K562 (cell line): ENCODE measurements around the gene BEST4. TPM values are rescaled to one million over a fixed set of nuclear protein-coding genes. Genes with fewer than 3 reads are reported as not detected.

Experiments used
- ELF1 ChIP-seq: fragments of 200-800 bp; sonication (Bioruptor generic); IDR thresholded peaks from 2 replicates; pipeline ENCODE4 v1.6.1; 2016; ENCODE audit warnings: missing genetic modification characterization, missing compliant biosample characterization
- EP300 ChIP-seq: IDR thresholded peaks from 2 replicates; pipeline ENCODE4 v1.6.1; 2012; ENCODE audit warnings: low read length, improper control_type of control experiment
- EZH2 ChIP-seq: IDR thresholded peaks from 2 replicates; pipeline ENCODE4 v1.6.1; 2012; ENCODE audit warnings: low read depth, mild to moderate bottlenecking, inconsistent platforms, low read length, borderline replicate concordance
- HMGXB4 ChIP-seq: sonication (generic); formaldehyde crosslinking; IDR thresholded peaks from 2 replicates; pipeline ENCODE4 v1.8.1; 2023; ENCODE audit warnings: mild to moderate bottlenecking, missing genetic modification reagents
- HNRNPK ChIP-seq: fragments of 200-400 bp; formaldehyde crosslinking; IDR thresholded peaks from one replicate; pipeline ENCODE4 v1.6.1; 2018; ENCODE audit warnings: mild to moderate bottlenecking, low read depth, low read length; ENCODE audit not compliant: poor library complexity, severe bottlenecking
- HNRNPUL1 ChIP-seq: fragments of 200-400 bp; formaldehyde crosslinking; IDR thresholded peaks from 2 replicates; pipeline ENCODE4 v1.6.1; 2017; ENCODE audit warnings: low read length
- JUN ChIP-seq, 2 experiments: sonication (generic) in 1 of 2; formaldehyde crosslinking in 1 of 2; IDR thresholded peaks; 2 replicates each; pipeline versions ENCODE4 v1.6.1 to v1.8.0; 2012 to 2022; ENCODE audit warnings: borderline replicate concordance in 2 of 2, mild to moderate bottlenecking in 2 of 2, improper control_type of control experiment in 1 of 2, low read depth in 1 of 2, low read length in 1 of 2, missing genetic modification reagents in 1 of 2
- MYC ChIP-seq, 2 experiments: fragments of 250-450 bp in 1 of 2; sonication (Bioruptor Pico) in 1 of 2; IDR thresholded peaks; 2 replicates each; pipeline versions ENCODE4 v1.5.1 to v1.6.1; 2012 to 2021; ENCODE audit warnings: low read depth in 2 of 2, borderline replicate concordance in 1 of 2, improper control_type of control experiment in 1 of 2, low read length in 1 of 2, mild to moderate bottlenecking in 1 of 2, moderate library complexity in 1 of 2
- PTTG1 ChIP-seq: fragments of 450-650 bp; IDR thresholded peaks from 2 replicates; pipeline ENCODE4 v1.6.1; 2016; ENCODE audit warnings: low read depth, mild to moderate bottlenecking, missing genetic modification characterization, missing compliant biosample characterization
- RBBP5 ChIP-seq: fragments of 200-600 bp; sonication (generic); IDR thresholded peaks from 2 replicates; pipeline ENCODE4 v1.6.1; 2012; ENCODE audit warnings: borderline replicate concordance, mild to moderate bottlenecking, low read length, control low read depth, inconsistent platforms; ENCODE audit not compliant: insufficient read depth, poor library complexity, severe bottlenecking
- SRSF1 ChIP-seq: fragments of 200-400 bp; formaldehyde crosslinking; IDR thresholded peaks from 2 replicates; pipeline ENCODE4 v1.6.1; 2017; ENCODE audit warnings: mild to moderate bottlenecking, low read depth, low read length, moderate library complexity
- TCF15 ChIP-seq: fragments of 250-450 bp; sonication (Bioruptor Pico); IDR thresholded peaks from 2 replicates; pipeline ENCODE4 v1.8.0; 2022; ENCODE audit warnings: moderate library complexity, mild to moderate bottlenecking, inconsistent platforms
- THAP12 ChIP-seq: fragments of 250-450 bp; sonication (Bioruptor Pico); IDR thresholded peaks from 2 replicates; pipeline ENCODE4 v1.9.0; 2021; ENCODE audit warnings: mild to moderate bottlenecking, inconsistent platforms
- XRCC5 ChIP-seq: fragments of 200-400 bp; formaldehyde crosslinking; IDR thresholded peaks from 2 replicates; pipeline ENCODE4 v1.6.1; 2017; ENCODE audit warnings: low read depth, mild to moderate bottlenecking, low read length
- ZNF12 ChIP-seq: sonication (generic); formaldehyde crosslinking; IDR thresholded peaks from 2 replicates; pipeline ENCODE4 v1.4.0; 2020; ENCODE audit warnings: mild to moderate bottlenecking, missing genetic modification reagents
- ZNF175 ChIP-seq: fragments of 200-800 bp; sonication (Bioruptor generic); IDR thresholded peaks from 2 replicates; pipeline ENCODE4 v1.6.1; 2016; ENCODE audit warnings: low read depth, mild to moderate bottlenecking, missing genetic modification characterization, missing compliant biosample characterization
- ZNF232 ChIP-seq: sonication (generic); formaldehyde crosslinking; IDR thresholded peaks from 2 replicates; pipeline ENCODE4 v1.8.0; 2022; ENCODE audit warnings: mild to moderate bottlenecking, missing genetic modification reagents
- ZNF507 ChIP-seq: conservative IDR thresholded peaks from 2 replicates; pipeline ENCODE4 v1.6.1; 2017; ENCODE audit warnings: missing genetic modification characterization, missing compliant biosample characterization
- ZNF778 ChIP-seq: fragments of 450-650 bp; formaldehyde crosslinking; IDR thresholded peaks from 2 replicates; pipeline ENCODE4 v1.4.0; 2020; ENCODE audit warnings: mild to moderate bottlenecking, moderate library complexity
- ZNF830 ChIP-seq: fragments of 250-450 bp; sonication (Bioruptor Pico); IDR thresholded peaks from 2 replicates; pipeline ENCODE4 v1.5.0; 2021; ENCODE audit warnings: mild to moderate bottlenecking
- polyA plus RNA-seq, 8 experiments: library from polyadenylated mRNA; depleted of rRNA in 4 of 8; stranded (reverse) in 5 of 8; unstranded in 3 of 8; fragments of >200 nt; fragmentation: Nextera tagmentation in 2 of 8; fragmentation: Illumina TruSeq in 1 of 8; extraction: Ambion mirVana in 2 of 8; extraction: Trizol in 1 of 8; gene quantifications; 2 replicates each; pipeline versions ENCODE4 v1.2.1 to v1.2.3, GENCODE V29; 2011 to 2014; ENCODE audit warnings: inconsistent platforms in 1 of 8, missing spikeins in 1 of 8
- total RNA-seq, 7 experiments: library from RNA; depleted of rRNA in 6 of 7; stranded (reverse); fragments of >200 nt in 6 of 7; fragmentation: Illumina TruSeq in 2 of 7; extraction: Trizol in 2 of 7; gene quantifications; 2 replicates each; pipeline versions ENCODE4 v1.2.1 to v1.2.3, GENCODE V29; 2011 to 2021; ENCODE audit warnings: low replicate concordance in 1 of 7
- TF ChIP-seq, protein P1 (sequence below): sonication (generic); formaldehyde crosslinking; IDR thresholded peaks from 2 replicates; pipeline ENCODE4 v1.8.0; 2022; ENCODE audit warnings: mild to moderate bottlenecking, missing genetic modification reagents

Gene BEST4
- total and polyA plus RNA-seq, 9 of the 15 experiments (the other 6 are each of a cell fraction or from before 2014, with no cell fraction given): 0.07 to 0.11 TPM; not detected in 7

GRCh38 chr1:44775930-44776729 is 11.8 kb downstream of the BEST4 start (continued):
- no peak for TF ChIP-seq EZH2
- TF ChIP-seq HMGXB4 (CRISPR knock-in tag): peak; percentile 60
- TF ChIP-seq EP300: no peak
- TF ChIP-seq XRCC5: no peak
- TF ChIP-seq ZNF232 (CRISPR knock-in tag): no peak
- 0 out of 2 replicates have a peak, but pooled peaks have one; percentile 13 for TF ChIP-seq THAP12
- no peak for TF ChIP-seq RBBP5
- TF ChIP-seq JUN (IDR thresholded peaks at IDR 0.05; ENCODE audit: borderline replicate concordance, low read depth, low read length): no peak
- TF ChIP-seq JUN (CRISPR knock-in tag; IDR thresholded peaks at IDR 0.05; ENCODE audit: borderline replicate concordance): no peak
- TF ChIP-seq ZNF175 (CRISPR knock-in tag): 0 out of 2 replicates have a peak, but pooled peaks have one; percentile 41
- TF ChIP-seq ELF1 (tag): no peak; the same call in 1 of the 2 replicates
- peak; percentile 43; the same call in 1 of the 2 replicates for TF ChIP-seq TCF15 (CRISPR knock-in tag)
- TF ChIP-seq HNRNPUL1: 0 out of 2 replicates have a peak, but pooled peaks have one; percentile 72
- no peak for TF ChIP-seq HNRNPK
- TF ChIP-seq ZNF12 (CRISPR knock-in tag): peak; percentile 64; the same call in 1 of the 2 replicates
- TF ChIP-seq MYC (IDR thresholded peaks at IDR 0.05; ENCODE audit: low read depth, low read length): no peak
- TF ChIP-seq MYC (CRISPR knock-in tag; IDR thresholded peaks at IDR 0.05; ENCODE audit: borderline replicate concordance, low read depth): peak; percentile 73; the same call in 1 of the 2 replicates
- no peak for TF ChIP-seq ZNF507
- no peak for TF ChIP-seq PTTG1 (tag)
- TF ChIP-seq SRSF1: no peak
- no peak for TF ChIP-seq ZNF830 (CRISPR knock-in tag)
- TF ChIP-seq, protein P1, sequence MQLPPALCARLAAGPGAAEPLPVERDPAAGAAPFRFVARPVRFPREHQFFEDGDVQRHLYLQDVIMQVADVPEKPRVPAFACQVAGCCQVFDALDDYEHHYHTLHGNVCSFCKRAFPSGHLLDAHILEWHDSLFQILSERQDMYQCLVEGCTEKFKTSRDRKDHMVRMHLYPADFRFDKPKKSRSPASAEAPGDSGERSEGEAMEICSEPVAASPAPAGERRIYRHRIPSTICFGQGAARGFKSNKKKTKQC: 0 out of 2 replicates have a peak, but pooled peaks have one; percentile 0
- TF ChIP-seq ZNF778 (CRISPR knock-in tag): no peak
